ENCODE results near the gene CDKAL1.
"Not testable (repeated sequence)": the region's sequence is repeated elsewhere in the genome, so short reads cannot be mapped to it uniquely, and the experiment has no call there.

The CDKAL1 gene

GRCh38 chr6:21241231-21242130 is 707.2 kb downstream of the CDKAL1 start:
- DNase-seq: no peak
- H3K27ac ChIP-seq: no peak overlapping the region
- in situ Hi-C loops (cut with HindIII; ENCODE audit: low pct_ligation_motif_present, low sequenced_read_pairs): no loop called here
- no peaks in the 10 kb centered on the region for H3K36me3 ChIP-seq (replicated peaks)
- H3K4me3 ChIP-seq (ENCODE audit: low read depth, low read length): no peak overlapping the region
- TF ChIP-seq, protein P1, sequence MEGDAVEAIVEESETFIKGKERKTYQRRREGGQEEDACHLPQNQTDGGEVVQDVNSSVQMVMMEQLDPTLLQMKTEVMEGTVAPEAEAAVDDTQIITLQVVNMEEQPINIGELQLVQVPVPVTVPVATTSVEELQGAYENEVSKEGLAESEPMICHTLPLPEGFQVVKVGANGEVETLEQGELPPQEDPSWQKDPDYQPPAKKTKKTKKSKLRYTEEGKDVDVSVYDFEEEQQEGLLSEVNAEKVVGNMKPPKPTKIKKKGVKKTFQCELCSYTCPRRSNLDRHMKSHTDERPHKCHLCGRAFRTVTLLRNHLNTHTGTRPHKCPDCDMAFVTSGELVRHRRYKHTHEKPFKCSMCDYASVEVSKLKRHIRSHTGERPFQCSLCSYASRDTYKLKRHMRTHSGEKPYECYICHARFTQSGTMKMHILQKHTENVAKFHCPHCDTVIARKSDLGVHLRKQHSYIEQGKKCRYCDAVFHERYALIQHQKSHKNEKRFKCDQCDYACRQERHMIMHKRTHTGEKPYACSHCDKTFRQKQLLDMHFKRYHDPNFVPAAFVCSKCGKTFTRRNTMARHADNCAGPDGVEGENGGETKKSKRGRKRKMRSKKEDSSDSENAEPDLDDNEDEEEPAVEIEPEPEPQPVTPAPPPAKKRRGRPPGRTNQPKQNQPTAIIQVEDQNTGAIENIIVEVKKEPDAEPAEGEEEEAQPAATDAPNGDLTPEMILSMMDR (IDR thresholded peaks at IDR 0.05; ENCODE audit: low read depth, low read length, missing control alignments): no peak
- no peaks in the 10 kb centered on the region for H3K27me3 ChIP-seq (replicated peaks)

DNA sequence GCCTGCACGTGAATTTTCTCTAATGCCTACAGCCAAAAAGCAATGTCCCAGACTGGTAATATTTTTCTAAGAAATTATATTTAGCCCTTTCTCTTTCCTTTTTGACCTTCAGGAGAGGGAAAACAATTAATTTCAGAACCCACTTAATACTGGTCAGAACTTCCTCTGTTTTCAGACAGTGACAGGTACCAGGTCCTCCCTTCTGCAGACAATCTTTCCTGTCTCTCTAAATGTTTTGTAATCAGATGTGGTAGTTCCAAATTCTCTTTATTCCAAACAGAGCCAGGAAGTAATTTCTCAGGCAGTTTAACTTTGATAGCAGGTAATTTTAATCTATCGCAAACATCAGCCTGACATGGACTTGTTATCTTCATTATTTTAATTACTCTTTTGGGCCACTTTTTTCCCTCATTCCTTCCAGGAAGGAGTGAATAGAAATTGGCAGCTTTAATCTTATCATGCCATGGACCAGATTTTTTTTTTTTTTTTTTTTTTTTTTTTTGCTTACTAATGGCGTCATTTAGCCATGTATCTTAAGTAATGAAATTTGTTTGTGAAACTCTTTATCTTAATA is 710.7 kb downstream of the CDKAL1 start:
- in situ Hi-C loops (cut with HindIII; ENCODE audit: low pct_ligation_motif_present, low sequenced_read_pairs): no loop called here
- Histone ChIP-seq H3K27me3 (replicated peaks) (no peaks in the 10 kb centered on the region), H3K27ac (no peak overlapping the region), H3K4me3 (ENCODE audit: low read depth, low read length) (no peak overlapping the region), H3K36me3 (replicated peaks) (no peaks in the 10 kb centered on the region)
- no peak for DNase-seq
- TF ChIP-seq, protein P1 (IDR thresholded peaks at IDR 0.05; ENCODE audit: low read depth, low read length, missing control alignments): no peak

DNA sequence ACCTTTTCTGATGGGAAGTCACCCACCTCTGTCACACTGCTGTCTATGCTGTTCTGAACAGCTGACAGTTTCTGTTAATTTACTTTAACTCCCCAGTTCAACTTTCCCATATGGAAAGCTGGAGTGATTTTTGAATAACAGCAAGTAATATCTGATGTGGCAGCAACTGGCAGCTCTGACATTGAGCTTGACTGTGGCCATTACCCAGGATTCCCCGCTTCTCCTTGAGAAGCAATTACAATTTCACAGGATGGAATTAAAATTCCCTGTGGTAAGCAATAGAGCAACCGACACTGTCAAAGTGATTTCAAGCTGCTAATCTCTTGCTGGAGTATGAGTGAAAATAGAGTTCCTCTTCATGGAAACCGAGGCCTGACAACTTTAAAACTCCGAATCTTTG is 711.2 kb downstream of the CDKAL1 start:
- Histone ChIP-seq H3K4me3 (ENCODE audit: low read depth, low read length) (no peak overlapping the region), H3K27me3 (replicated peaks) (no peaks in the 10 kb centered on the region)
- in situ Hi-C loops (cut with HindIII; ENCODE audit: low pct_ligation_motif_present, low sequenced_read_pairs): no loop called here

GRCh38 chr6:21246075-21246474 is 711.8 kb downstream of the CDKAL1 start:
- H3K4me3 ChIP-seq (ENCODE audit: low read depth, low read length): no peak overlapping the region
- no peak overlapping the region for H3K27ac ChIP-seq
- TF ChIP-seq, protein P1 (IDR thresholded peaks at IDR 0.05; ENCODE audit: low read depth, low read length, missing control alignments): no peak
- in situ Hi-C loops (cut with HindIII; ENCODE audit: low pct_ligation_motif_present, low sequenced_read_pairs): no loop called here
- DNase-seq: no peak
- H3K36me3 ChIP-seq (replicated peaks): no peaks in the 10 kb centered on the region
- no peaks in the 10 kb centered on the region for H3K27me3 ChIP-seq (replicated peaks)

More for the DNA sequence above, 711.2 kb downstream of the CDKAL1 start:
- TF ChIP-seq, protein P1 (IDR thresholded peaks at IDR 0.05; ENCODE audit: low read depth, low read length, missing control alignments): no peak
- no peak overlapping the region for H3K27ac ChIP-seq
- DNase-seq: no peak
- H3K36me3 ChIP-seq (replicated peaks): no peaks in the 10 kb centered on the region

DNA sequence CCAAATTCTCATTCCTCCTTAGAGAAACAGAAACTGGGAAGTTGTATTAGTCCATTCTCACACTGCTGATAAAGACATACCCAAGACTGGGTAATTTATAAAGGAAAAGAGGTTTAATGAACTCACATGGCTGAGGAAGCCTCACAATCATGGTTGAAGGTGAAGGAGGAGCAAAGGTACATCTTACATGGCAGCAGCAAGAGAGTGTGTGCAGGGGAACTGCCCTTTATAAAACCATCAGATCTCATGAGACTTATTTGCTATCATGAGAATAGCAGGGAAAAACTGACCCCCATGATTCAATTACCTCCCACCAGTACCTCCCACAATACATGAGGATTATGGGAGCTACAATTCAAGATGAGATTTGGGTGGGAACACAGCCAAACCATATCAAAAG is 720.2 kb downstream of the CDKAL1 start:
- H3K36me3 ChIP-seq (replicated peaks); H3K27ac ChIP-seq; H3K4me3 ChIP-seq (ENCODE audit: low read depth, low read length); H3K27me3 ChIP-seq (replicated peaks); DNase-seq; in situ Hi-C loops (cut with HindIII; ENCODE audit: low pct_ligation_motif_present, low sequenced_read_pairs): not testable (repeated sequence)

- Histone ChIP-seq H3K4me3 (ENCODE audit: low read depth, low read length) (no peak overlapping the region), H3K36me3 (replicated peaks) (no peaks in the 10 kb centered on the region), H3K27ac (no peak overlapping the region), H3K27me3 (replicated peaks) (no peaks in the 10 kb centered on the region)
- in situ Hi-C loops (cut with HindIII; ENCODE audit: low pct_ligation_motif_present, low sequenced_read_pairs): no loop called here
- DNase-seq: no peak
- TF ChIP-seq, protein P1 (IDR thresholded peaks at IDR 0.05; ENCODE audit: low read depth, low read length, missing control alignments): no peak
Observed at GRCh38 chr6:21256197-21256596, 721.9 kb downstream of the CDKAL1 start.

Data from brain microvascular endothelial cell (primary cell).